ENCODE measurements around the gene ORM2.

DNA sequence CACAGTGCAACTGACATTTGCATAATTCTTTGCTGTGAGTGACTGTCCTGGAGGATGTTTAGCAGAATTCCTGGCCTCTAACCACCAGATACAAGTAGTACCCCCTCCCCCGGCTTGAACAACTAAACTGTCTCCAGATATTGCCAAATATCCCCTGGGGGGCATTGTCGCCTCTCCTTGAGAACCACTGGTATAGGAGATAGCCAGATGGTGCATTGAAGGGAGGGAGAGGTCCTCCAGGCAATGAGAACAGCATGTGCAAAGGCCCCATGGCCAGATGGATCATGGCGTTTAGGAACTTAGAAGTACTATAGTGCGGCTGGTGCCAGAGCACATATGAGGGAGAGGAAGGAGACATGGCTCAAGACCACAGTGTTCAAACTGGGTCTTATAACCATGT lies 25.7 kb upstream of the ORM2 start:
- TF ChIP-seq POLR2A (IDR thresholded peaks at IDR 0.05; ENCODE audit: extremely low read depth, insufficient read length) (no peak), MAX (IDR thresholded peaks at IDR 0.05; ENCODE audit: low read depth, low read length) (no peak)
- TF ChIP-seq, protein P1, sequence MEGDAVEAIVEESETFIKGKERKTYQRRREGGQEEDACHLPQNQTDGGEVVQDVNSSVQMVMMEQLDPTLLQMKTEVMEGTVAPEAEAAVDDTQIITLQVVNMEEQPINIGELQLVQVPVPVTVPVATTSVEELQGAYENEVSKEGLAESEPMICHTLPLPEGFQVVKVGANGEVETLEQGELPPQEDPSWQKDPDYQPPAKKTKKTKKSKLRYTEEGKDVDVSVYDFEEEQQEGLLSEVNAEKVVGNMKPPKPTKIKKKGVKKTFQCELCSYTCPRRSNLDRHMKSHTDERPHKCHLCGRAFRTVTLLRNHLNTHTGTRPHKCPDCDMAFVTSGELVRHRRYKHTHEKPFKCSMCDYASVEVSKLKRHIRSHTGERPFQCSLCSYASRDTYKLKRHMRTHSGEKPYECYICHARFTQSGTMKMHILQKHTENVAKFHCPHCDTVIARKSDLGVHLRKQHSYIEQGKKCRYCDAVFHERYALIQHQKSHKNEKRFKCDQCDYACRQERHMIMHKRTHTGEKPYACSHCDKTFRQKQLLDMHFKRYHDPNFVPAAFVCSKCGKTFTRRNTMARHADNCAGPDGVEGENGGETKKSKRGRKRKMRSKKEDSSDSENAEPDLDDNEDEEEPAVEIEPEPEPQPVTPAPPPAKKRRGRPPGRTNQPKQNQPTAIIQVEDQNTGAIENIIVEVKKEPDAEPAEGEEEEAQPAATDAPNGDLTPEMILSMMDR (IDR thresholded peaks at IDR 0.05; ENCODE audit: low read depth, low read length) = no peak

Data from NB4 (cell line).